ENCODE data around the gene SEZ6.

Gene SEZ6

DNA sequence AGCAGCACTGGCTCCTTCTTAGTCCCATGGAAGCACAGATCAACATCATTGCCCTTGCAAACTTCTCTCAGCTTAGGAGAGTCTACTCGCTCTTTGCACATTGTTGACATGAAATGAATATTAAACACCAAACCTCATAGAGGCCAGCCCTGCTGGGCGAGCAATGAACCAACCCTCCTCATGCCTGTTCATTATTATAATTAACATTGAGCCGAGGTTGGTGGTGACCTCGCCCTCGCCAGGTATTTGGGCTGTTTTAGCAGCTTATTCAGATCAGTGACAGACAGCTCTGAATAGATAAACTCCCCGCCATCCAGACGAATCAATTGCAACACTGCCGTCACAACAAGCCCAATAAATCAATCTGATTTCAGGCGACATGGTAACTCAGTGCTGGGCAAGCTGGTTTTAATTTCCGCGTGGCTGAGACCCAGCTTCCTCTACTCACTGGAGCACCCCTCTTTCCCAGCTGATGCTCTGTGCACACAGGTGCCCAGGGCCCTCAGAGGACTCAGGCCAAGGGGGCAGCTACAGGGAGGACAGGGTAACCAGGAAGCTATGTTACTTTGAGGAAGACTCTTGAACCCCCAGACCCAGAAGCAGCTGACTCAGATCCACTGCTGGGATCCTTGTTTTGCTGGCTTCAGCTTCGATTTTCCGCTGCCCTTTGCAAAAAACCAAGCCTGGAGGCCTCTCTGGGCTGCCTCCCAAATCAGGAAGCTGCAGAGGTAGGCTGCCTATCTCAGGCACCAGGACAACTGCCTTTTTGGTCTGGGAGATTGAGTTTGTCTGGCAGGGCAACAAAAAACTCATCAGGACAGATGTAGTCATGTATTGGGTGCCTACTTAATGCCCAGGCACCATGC, 10.7 kb upstream of the SEZ6 start:
- H3K27me3 ChIP-seq (ENCODE audit: insufficient read depth, low read length) = 0 out of 2 replicates have a peak, but pooled peaks cover 4% of the 10 kb centered on the region

DNA sequence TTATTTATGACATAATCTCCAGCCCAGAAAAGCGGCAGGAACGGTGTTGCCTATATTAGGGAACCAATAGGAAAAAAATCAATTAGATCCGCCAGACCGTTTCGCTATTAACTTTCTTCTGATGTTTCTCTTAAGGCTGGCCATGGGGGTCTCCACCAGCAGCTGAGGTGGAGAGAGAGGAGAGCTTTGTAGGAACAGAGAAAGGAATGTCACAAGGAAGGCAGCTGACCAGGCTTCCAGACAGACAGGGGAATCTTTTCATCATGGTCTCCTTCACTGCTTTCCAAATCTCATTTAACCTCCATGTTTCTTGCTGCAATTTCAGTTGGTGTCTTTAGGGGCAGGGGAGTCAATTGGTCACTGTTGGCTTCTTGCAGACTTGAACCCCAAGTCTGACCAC, 8.9 kb upstream of the SEZ6 start:
- 74% methylated on average over 5 of the region's 5 CpGs for WGBS
- Histone ChIP-seq H3K36me3 (ENCODE audit: insufficient read depth, low read length) (no peaks in the 10 kb centered on the region), H3K27ac (ENCODE audit: low read depth, low read length) (no peak overlapping the region), H3K4me1 (ENCODE audit: insufficient read depth, low read length) (peaks cover 54% of the 10 kb centered on the region), H3K4me3 (ENCODE audit: low read length) (no peak overlapping the region), H3K27me3 (ENCODE audit: insufficient read depth, low read length) (no peaks in the 10 kb centered on the region), H3K9ac (ENCODE audit: low read depth, low read length) (no peak overlapping the region), H3K9me3 (ENCODE audit: insufficient read depth, low read depth, low read length) (no peaks in the 10 kb centered on the region)

More for the DNA sequence above, 10.7 kb upstream of the SEZ6 start:
- H3K4me3 ChIP-seq (ENCODE audit: low read length) = no peak overlapping the region
- peak overlapping the region; percentile 16; the same call in 1 of the 2 replicates for H3K27ac ChIP-seq (ENCODE audit: low read depth, low read length)
- peaks cover 53% of the 10 kb centered on the region for H3K4me1 ChIP-seq (ENCODE audit: insufficient read depth, low read length)
- H3K9ac ChIP-seq (ENCODE audit: low read depth, low read length) = no peak overlapping the region; the same call in 1 of the 2 replicates
- H3K9me3 ChIP-seq (ENCODE audit: insufficient read depth, low read depth, low read length) = no peaks in the 10 kb centered on the region
- WGBS = 86% methylated on average over 13 of the region's 13 CpGs
- no peaks in the 10 kb centered on the region for H3K36me3 ChIP-seq (ENCODE audit: insufficient read depth, low read length)

DNA sequence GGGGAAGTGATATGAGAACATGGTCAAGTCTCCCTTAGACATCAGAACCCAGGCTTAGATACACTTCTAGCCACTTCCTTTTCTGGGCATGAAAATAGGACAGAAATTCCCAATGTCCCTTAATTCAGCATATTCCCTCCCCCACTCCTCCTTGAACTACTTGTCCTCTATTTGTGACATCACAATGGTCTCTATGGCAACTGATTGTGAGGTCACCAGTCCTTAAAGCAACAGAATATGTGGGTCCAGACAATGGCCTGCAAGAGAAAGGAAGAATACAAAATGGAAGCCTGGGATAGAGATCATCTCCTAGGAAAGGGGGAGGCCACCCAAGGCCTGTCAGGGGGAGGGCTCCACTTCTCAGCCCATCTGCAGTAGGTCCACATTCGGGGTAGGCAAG, 6.7 kb upstream of the SEZ6 start:
- no peak overlapping the region for H3K4me3 ChIP-seq (ENCODE audit: low read length)
- peaks cover 55% of the 10 kb centered on the region for H3K4me1 ChIP-seq (ENCODE audit: insufficient read depth, low read length)
- no peaks in the 10 kb centered on the region for H3K36me3 ChIP-seq (ENCODE audit: insufficient read depth, low read length)
- no peak overlapping the region for H3K27ac ChIP-seq (ENCODE audit: low read depth, low read length)
- no peaks in the 10 kb centered on the region for H3K9me3 ChIP-seq (ENCODE audit: insufficient read depth, low read depth, low read length)
- peaks cover 3% of the 10 kb centered on the region; the same call in 1 of the 2 replicates for H3K27me3 ChIP-seq (ENCODE audit: insufficient read depth, low read length)
- 94% methylated on average over 1 of the region's 1 CpG for WGBS
- H3K9ac ChIP-seq (ENCODE audit: low read depth, low read length) = no peak overlapping the region

DNA sequence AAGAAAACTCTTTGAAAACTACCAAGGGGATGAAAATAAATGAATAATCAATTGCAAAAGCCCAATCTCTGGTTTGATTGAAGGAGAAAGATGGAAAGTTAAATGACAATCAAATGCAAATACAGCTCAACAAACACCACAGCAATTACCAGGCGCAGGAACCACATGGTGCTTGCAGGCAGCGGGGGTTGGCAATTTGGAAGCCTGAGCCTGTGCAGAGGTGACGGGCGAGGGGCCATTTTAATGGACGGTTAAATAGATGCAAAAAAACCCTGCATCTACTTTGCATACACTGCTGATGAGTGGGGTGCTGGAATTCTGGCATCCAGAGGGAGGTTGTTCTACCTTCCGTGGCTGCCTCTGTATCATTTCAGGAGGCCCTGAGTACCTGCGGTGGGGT, 4.8 kb upstream of the SEZ6 start:
- H3K27ac ChIP-seq (ENCODE audit: low read depth, low read length) = no peak overlapping the region; the same call in 1 of the 2 replicates
- H3K36me3 ChIP-seq (ENCODE audit: insufficient read depth, low read length) = no peaks in the 10 kb centered on the region
- peaks cover 19% of the 10 kb centered on the region for H3K27me3 ChIP-seq (ENCODE audit: insufficient read depth, low read length)
- 51% methylated on average over 7 of the region's 7 CpGs for WGBS
- H3K4me3 ChIP-seq (ENCODE audit: low read length) = no peak overlapping the region
- peaks cover 47% of the 10 kb centered on the region for H3K4me1 ChIP-seq (ENCODE audit: insufficient read depth, low read length)
- no peaks in the 10 kb centered on the region for H3K9me3 ChIP-seq (ENCODE audit: insufficient read depth, low read depth, low read length)
- no peak overlapping the region for H3K9ac ChIP-seq (ENCODE audit: low read depth, low read length)

DNA sequence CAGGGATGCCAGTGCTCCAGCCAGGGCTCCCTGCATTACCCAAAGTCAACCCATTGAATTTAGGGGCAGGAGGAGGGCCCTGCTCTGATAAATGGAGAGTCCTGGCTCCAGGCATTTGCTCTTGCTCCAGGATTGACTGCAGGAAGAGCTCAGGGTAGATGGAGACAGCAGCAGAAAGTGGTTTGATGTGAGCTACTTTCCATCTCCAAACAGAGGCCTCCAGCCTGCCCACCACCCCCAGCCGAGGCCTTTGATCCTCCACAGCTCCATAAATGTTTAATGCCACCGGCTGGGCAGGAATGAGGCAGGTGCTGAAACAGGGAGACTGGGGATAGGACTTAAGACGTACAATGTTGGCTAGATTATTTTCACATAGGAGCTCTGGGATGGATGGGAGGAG, 4.3 kb upstream of the SEZ6 start:
- Histone ChIP-seq H3K9me3 (ENCODE audit: insufficient read depth, low read depth, low read length) (no peaks in the 10 kb centered on the region), H3K4me3 (ENCODE audit: low read length) (no peak overlapping the region), H3K27ac (ENCODE audit: low read depth, low read length) (peak overlapping the region; percentile 31; the same call in 1 of the 2 replicates), H3K27me3 (ENCODE audit: insufficient read depth, low read length) (peaks cover 23% of the 10 kb centered on the region), H3K9ac (ENCODE audit: low read depth, low read length) (no peak overlapping the region), H3K4me1 (ENCODE audit: insufficient read depth, low read length) (peaks cover 47% of the 10 kb centered on the region), H3K36me3 (ENCODE audit: insufficient read depth, low read length) (no peaks in the 10 kb centered on the region)
- WGBS = 26% methylated on average over 3 of the region's 3 CpGs

DNA sequence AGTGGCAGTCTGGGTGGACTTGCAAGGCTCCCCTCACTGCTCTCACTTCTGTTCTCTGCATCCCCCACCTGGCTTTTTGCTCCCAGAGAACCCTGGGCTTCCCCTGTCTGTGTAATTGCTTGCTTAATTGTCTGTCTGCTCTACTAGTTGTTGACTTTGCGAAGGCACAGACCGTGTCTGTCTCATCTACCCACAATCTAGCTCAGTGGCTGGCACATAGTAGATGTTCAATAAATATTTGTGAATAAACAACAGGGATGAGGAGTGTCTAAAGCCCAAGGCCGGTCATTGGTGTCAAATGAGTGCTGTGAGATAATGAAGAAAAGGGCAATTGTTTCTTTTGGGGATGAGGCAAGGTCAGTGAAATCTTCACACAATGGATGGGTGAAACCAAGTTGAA, 2.8 kb upstream of the SEZ6 start:
- no peak overlapping the region for H3K4me3 ChIP-seq (ENCODE audit: low read length)
- H3K9me3 ChIP-seq (ENCODE audit: insufficient read depth, low read depth, low read length) = no peaks in the 10 kb centered on the region
- H3K4me1 ChIP-seq (ENCODE audit: insufficient read depth, low read length) = peaks cover 43% of the 10 kb centered on the region
- no peaks in the 10 kb centered on the region for H3K36me3 ChIP-seq (ENCODE audit: insufficient read depth, low read length)
- 92% methylated on average over 3 of the region's 3 CpGs for WGBS
- peaks cover 39% of the 10 kb centered on the region for H3K27me3 ChIP-seq (ENCODE audit: insufficient read depth, low read length)
- H3K9ac ChIP-seq (ENCODE audit: low read depth, low read length) = no peak overlapping the region
- H3K27ac ChIP-seq (ENCODE audit: low read depth, low read length) = no peak overlapping the region

DNA sequence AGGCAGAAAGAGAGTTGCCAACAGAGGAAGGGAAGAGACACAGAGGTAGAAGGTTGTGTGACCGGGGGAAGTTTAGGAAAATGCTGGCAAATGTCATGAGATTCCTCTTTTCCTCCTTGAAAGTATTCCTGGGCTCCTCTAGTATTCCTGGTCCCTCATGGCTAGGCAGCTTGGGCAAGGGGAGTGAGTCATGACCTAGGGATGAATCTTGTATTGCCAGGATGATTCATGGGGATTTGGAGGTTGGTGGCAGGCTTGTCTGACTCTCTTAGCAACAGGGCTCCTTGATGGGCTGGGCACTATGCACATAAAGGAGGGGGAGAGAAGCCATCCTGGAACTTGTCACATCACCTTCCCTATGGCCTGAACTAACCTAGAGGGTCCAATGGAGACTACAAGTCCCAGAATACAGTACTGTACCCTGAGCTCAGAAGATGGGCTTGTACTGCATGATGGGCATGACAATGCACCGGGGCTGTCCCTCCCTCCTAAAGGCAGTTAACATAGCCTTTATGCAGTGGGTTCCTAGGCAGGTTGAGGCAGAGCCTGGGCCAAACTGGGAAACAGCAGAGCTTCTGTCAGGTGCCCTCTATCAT, 2.1 kb upstream of the SEZ6 start:
- no peak overlapping the region for H3K9ac ChIP-seq (ENCODE audit: low read depth, low read length)
- H3K27me3 ChIP-seq (ENCODE audit: insufficient read depth, low read length) = peaks cover 42% of the 10 kb centered on the region
- H3K4me1 ChIP-seq (ENCODE audit: insufficient read depth, low read length) = peaks cover 49% of the 10 kb centered on the region
- WGBS = 58% methylated on average over 2 of the region's 2 CpGs
- no peak overlapping the region for H3K27ac ChIP-seq (ENCODE audit: low read depth, low read length)
- H3K36me3 ChIP-seq (ENCODE audit: insufficient read depth, low read length) = no peaks in the 10 kb centered on the region
- H3K9me3 ChIP-seq (ENCODE audit: insufficient read depth, low read depth, low read length) = no peaks in the 10 kb centered on the region
- H3K4me3 ChIP-seq (ENCODE audit: low read length) = no peak overlapping the region

DNA sequence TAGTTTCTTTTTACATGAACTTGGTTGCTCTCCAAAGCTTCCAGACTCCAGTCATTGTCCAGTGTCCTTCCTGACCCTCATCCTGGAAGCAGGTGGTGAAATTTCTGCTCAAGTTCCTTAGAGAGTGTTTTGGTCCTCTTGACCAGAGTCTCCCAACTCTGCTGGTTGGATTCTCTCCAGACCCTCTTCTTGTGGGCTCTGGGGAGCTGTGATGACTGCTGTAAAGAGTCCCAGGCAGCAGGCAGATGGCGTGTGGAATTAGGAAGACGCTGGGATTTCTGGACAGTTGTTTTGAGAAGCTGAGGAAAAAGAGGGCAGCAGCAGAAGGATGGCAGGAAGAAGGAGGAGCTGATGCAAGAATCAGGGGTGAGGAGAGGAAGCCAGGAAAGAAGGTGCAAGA, 1.6 kb upstream of the SEZ6 start:
- Histone ChIP-seq H3K9me3 (ENCODE audit: insufficient read depth, low read depth, low read length) (no peaks in the 10 kb centered on the region), H3K4me1 (ENCODE audit: insufficient read depth, low read length) (peaks cover 54% of the 10 kb centered on the region), H3K27me3 (ENCODE audit: insufficient read depth, low read length) (peaks cover 42% of the 10 kb centered on the region), H3K4me3 (ENCODE audit: low read length) (no peak overlapping the region), H3K9ac (ENCODE audit: low read depth, low read length) (no peak overlapping the region), H3K36me3 (ENCODE audit: insufficient read depth, low read length) (no peaks in the 10 kb centered on the region), H3K27ac (ENCODE audit: low read depth, low read length) (no peak overlapping the region)
- WGBS = 78% methylated on average over 2 of the region's 2 CpGs

DNA sequence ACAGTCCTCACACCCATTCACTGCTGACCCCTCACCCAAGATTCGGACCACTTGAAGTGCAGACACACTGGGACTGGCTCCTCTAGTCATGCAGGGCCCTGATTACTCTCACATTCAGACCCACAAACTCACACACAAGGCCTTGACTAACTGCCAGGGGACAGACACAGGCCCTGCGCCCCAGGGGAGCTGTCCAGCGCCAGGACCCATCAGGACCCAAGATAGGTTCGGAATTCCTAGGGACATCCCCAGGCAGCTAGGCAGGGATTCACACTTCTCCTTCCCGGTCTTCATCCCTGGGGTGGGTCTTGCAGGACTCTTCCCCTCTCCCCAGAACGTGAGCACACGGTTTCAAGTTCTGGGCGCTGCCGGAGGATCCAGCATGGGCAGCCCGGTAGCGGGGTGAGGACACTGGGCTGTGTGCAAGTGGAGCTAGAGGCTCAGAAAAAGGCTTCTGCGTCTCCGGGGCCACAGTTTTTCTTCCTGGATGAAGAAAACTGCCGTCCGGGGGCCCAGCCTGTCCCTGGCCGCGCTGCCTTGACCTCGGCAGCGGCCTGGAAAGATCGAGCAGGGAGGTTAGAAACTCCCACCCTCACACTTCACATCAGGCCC, 1.6 kb downstream of the SEZ6 start:
- 76% methylated on average over 20 of the region's 20 CpGs for WGBS
- H3K27ac ChIP-seq (ENCODE audit: low read depth, low read length) = no peak overlapping the region
- H3K27me3 ChIP-seq (ENCODE audit: insufficient read depth, low read length) = peaks cover 42% of the 10 kb centered on the region

DNA sequence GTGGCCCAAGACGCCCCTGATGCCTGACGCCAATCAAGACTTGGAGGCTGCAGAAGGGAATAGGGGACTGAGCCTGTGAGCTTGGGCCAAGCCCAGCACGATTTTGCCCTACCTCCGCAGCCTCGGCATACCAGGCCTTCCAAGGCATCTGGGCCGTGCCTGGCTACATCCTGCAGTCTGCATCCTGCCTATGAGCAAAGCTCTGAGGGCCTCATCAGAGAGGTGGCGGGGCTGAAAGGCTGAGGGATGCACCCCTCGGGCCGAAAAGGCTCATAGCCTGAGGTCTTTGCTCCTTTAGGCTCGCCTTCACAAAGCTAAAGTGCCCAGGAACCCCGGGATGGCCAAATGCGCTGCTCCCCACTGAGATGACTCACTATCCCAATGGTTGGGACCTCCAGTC, 2.5 kb downstream of the SEZ6 start:
- 62% methylated on average over 12 of the region's 12 CpGs for WGBS
- no peaks in the 10 kb centered on the region for H3K36me3 ChIP-seq (ENCODE audit: insufficient read depth, low read length)
- H3K27me3 ChIP-seq (ENCODE audit: insufficient read depth, low read length) = peaks cover 45% of the 10 kb centered on the region
- H3K9ac ChIP-seq (ENCODE audit: low read depth, low read length) = no peak overlapping the region
- H3K27ac ChIP-seq (ENCODE audit: low read depth, low read length) = no peak overlapping the region
- no peaks in the 10 kb centered on the region for H3K9me3 ChIP-seq (ENCODE audit: insufficient read depth, low read depth, low read length)
- H3K4me1 ChIP-seq (ENCODE audit: insufficient read depth, low read length) = peaks cover 35% of the 10 kb centered on the region
- H3K4me3 ChIP-seq (ENCODE audit: low read length) = no peak overlapping the region

More for the DNA sequence above, 1.6 kb downstream of the SEZ6 start:
- no peak overlapping the region for H3K4me3 ChIP-seq (ENCODE audit: low read length)
- H3K9ac ChIP-seq (ENCODE audit: low read depth, low read length) = no peak overlapping the region
- H3K9me3 ChIP-seq (ENCODE audit: insufficient read depth, low read depth, low read length) = no peaks in the 10 kb centered on the region
- peaks cover 41% of the 10 kb centered on the region for H3K4me1 ChIP-seq (ENCODE audit: insufficient read depth, low read length)
- H3K36me3 ChIP-seq (ENCODE audit: insufficient read depth, low read length) = no peaks in the 10 kb centered on the region

DNA sequence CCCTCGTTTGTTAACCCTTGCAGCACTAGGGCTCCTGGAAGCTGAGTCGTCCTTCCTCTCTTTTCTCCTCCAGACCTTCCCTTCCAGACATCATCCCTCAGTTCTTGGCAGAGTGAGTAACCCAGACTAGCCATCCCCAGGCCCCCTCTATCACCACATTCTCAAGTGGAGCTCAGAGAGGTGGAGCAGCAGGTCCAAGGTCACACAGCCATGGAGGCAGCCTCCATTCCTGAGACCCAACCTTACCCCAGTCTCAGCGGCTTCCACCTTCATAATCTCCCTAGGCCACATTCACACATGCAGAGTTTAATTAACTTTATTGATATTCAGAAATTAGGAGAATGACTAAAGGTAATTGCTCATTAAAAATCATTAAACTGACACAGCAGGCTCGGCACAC, 3.0 kb downstream of the SEZ6 start:
- Histone ChIP-seq H3K9me3 (ENCODE audit: insufficient read depth, low read depth, low read length) (no peaks in the 10 kb centered on the region), H3K4me1 (ENCODE audit: insufficient read depth, low read length) (peaks cover 30% of the 10 kb centered on the region), H3K36me3 (ENCODE audit: insufficient read depth, low read length) (no peaks in the 10 kb centered on the region), H3K4me3 (ENCODE audit: low read length) (no peak overlapping the region), H3K27me3 (ENCODE audit: insufficient read depth, low read length) (peaks cover 47% of the 10 kb centered on the region), H3K9ac (ENCODE audit: low read depth, low read length) (no peak overlapping the region), H3K27ac (ENCODE audit: low read depth, low read length) (no peak overlapping the region)
- WGBS = 42% methylated on average over 4 of the region's 4 CpGs
